ENCODE results near the gene PSRC1. TPM values are rescaled to one million over a fixed set of nuclear protein-coding genes. Genes with fewer than 3 reads are reported as not detected.

The PSRC1 gene
- polyA plus RNA-seq, 1 of the 3 experiments (the other 2 are of a cell fraction) = 19.4 TPM

DNA sequence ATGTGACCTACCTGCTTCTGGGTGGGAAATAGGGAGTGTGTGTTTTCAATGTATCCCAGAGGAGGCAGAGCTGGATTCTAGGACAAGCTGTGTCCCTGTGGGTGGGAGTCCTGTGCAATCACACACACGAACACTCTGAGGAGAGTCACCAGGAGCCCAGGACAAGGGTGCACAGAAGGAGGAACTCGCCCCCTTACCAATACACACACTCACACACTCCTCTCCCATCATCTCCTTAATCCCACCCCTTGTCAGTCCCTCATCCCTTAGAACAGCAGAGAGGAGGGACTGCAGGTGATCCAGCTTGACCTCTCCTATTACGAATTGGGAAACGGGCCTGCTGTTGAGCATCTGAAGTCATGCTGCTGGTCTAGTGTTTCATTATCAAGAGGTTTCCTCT lies 32.3 kb upstream of the PSRC1 start (continued):
- TF ChIP-seq CTCF (IDR thresholded peaks at IDR 0.05) (no peak), RFX5 (IDR thresholded peaks at IDR 0.05; ENCODE audit: low read length) (no peak), FOXM1 (IDR thresholded peaks at IDR 0.05; ENCODE audit: low read depth) (no peak), MXI1 (IDR thresholded peaks at IDR 0.05; ENCODE audit: low read depth, low read length) (no peak), RCOR1 (IDR thresholded peaks at IDR 0.05; ENCODE audit: low read length) (no peak), SMC3 (IDR thresholded peaks at IDR 0.05; ENCODE audit: low read depth, low read length) (no peak), POLR2AphosphoS5 (IDR thresholded peaks at IDR 0.05; ENCODE audit: low read depth, low read length) (no peak), EZH2phosphoT487 (IDR thresholded peaks at IDR 0.05; ENCODE audit: borderline replicate concordance, low read depth) (no peak), ELF1 (IDR thresholded peaks at IDR 0.05) (no peak), JUND (IDR thresholded peaks at IDR 0.05) (no peak), TCF12 (IDR thresholded peaks at IDR 0.05) (no peak)
- TF ChIP-seq, protein P1, sequence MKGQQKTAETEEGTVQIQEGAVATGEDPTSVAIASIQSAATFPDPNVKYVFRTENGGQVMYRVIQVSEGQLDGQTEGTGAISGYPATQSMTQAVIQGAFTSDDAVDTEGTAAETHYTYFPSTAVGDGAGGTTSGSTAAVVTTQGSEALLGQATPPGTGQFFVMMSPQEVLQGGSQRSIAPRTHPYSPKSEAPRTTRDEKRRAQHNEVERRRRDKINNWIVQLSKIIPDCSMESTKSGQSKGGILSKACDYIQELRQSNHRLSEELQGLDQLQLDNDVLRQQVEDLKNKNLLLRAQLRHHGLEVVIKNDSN (IDR thresholded peaks at IDR 0.05; ENCODE audit: borderline replicate concordance, low read depth) = no peak
- TF ChIP-seq, protein P2, sequence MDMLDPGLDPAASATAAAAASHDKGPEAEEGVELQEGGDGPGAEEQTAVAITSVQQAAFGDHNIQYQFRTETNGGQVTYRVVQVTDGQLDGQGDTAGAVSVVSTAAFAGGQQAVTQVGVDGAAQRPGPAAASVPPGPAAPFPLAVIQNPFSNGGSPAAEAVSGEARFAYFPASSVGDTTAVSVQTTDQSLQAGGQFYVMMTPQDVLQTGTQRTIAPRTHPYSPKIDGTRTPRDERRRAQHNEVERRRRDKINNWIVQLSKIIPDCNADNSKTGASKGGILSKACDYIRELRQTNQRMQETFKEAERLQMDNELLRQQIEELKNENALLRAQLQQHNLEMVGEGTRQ (IDR thresholded peaks at IDR 0.05; ENCODE audit: borderline replicate concordance, low read depth, low read length) = no peak

DNA sequence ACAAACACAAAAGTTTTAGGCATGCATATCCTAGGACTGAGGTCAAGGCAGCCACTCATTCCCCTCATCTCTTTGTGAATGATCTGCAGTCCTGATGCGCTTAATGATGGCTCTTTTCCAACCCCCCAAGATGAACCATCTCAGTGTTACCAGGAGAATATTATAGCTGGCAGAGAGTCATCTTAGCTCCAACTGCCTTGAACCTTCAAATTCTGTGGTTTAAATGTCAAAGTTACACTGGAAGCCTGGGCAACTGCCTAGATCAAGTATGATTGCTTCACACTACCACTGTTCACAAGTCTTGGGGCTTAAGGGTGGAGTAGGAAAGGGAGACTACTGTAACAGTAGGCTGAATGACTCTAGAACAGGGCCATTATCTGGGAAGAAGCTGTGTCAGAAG lies 31.9 kb upstream of the PSRC1 start:
- no peak for DNase-seq
- CTCF ChIA-PET = interaction anchor here (1.3 to 1.7 kb wide), 2 partner anchors 38 to 84 kb away, joined by 6 to 7 read pairs; no protein-coding TSS in a partner anchor

More for the DNA sequence above, 31.9 kb upstream of the PSRC1 start:
- no peak for TF ChIP-seq RXRA (IDR thresholded peaks at IDR 0.05; ENCODE audit: borderline replicate concordance, low read depth)
- POLR2A ChIA-PET = no interaction called here
- Histone ChIP-seq H3K4me3 (ENCODE audit: low read depth in 2 of 2, low read length in 1 of 2) (no peak overlapping the region), H3K4me2 (no peak overlapping the region), H3K79me2 (ENCODE audit: insufficient read depth) (no peaks in the 10 kb centered on the region), H3K27me3 (ENCODE audit: insufficient read depth) (no peaks in the 10 kb centered on the region), H3K4me1 (ENCODE audit: control insufficient read depth in 1 of 2, insufficient read depth in 2 of 2, low read depth in 1 of 2, low read length in 1 of 2) (peaks cover 0 to 7% of the 10 kb centered on the region in 2 experiments; a peak in 2 of 4 replicates), H3F3A (replicated peaks; ENCODE audit: insufficient read depth) (no peaks in the 10 kb centered on the region), H3K9ac (no peak overlapping the region), H2AFZ (ENCODE audit: low read depth) (no peak overlapping the region), H3K27ac (ENCODE audit: low read depth in 2 of 2, low read length in 1 of 2) (no peak overlapping the region), H3K9me3 (no peaks in the 10 kb centered on the region), H4K20me1 (ENCODE audit: insufficient read depth) (no peaks in the 10 kb centered on the region), H3K9me2 (no peaks in the 10 kb centered on the region), H3K36me3 (replicated peaks in 1 of 2; ENCODE audit: control insufficient read depth in 1 of 2, insufficient read depth in 2 of 2, low read length in 1 of 2) (peaks cover 9 to 17% of the 10 kb centered on the region in 2 experiments)
- WGBS (ENCODE audit: low lambda C conversion rate) = 100% methylated on average over 1 of the region's 1 CpG

All from SK-N-SH (cell line).